GM18526 (cell line): ENCODE measurements around the gene DUSP16.

ENCODE experiments used
- POLR2A ChIP-seq: IDR thresholded peaks from 3 replicates; pipeline ENCODE4 v1.6.1; 2011; ENCODE audit not compliant: insufficient read length; ENCODE audit errors: extremely low read depth

The DUSP16 gene

DNA sequence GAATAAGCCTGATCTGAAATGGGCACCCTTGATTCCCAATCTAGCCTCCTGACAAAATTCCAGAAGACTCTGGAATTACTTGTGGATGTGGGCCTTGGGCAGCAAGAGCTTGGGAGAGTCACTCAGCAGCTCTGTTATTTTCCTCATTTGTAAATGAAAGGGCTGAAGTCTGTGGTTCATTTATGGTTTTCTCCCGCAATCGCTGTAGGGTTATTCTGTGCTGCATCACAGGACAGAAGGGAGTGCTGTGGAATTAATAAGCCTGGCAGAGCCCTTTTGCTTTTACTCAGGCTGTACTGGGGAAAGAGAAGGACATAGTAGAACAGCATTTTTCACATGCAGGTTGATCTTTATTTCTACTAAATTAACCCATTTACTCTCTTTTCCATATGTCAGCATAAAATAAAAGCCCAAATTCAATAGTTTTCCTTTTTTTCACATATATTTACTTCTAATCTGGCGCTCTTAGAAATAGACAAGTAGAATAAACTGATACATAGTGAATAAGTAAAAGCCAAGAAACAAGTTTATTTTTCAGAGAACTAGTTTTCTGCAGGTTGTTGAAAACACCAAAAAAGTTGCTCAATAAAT lies 49.2 kb downstream of the DUSP16 start:
- TF ChIP-seq POLR2A = no peak

DNA sequence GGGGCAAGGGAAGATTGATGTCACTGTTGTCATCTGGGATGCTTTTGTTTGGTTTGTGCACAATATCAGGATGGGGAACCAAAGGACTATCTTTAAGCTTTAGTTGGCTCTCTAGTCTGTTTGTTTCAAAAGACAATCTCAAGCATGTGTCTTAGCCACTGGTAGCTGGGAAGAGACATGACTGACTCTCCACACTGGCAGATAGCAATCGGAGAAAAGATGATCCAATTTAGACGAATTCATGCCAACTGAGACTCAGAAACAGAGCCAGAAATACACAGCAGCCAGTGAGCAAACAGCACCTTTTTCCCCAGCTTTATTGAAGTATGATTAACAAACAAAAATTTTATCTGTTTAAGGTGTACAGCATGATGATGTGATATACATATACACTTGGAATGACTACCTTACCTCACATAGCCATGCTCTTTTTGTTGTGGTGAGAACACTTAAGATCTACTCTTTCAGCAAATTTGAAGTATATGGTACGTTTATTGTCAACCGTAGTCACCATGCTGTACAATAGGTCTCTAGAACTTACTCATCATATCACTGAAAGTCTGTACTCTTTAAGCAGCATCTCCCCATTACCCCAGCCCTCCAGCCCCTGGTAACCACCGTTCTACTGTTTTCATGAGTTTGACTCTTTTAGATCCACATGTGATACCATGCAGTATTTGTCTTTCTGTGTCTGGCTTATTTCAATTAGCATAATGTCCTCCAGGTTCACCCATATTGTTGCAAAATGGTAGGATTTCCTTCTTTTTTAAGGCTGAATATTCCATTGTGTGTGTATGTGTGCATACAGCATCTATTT lies 50.6 kb downstream of the DUSP16 start:
- TF ChIP-seq POLR2A = no peak

- no peak for TF ChIP-seq POLR2A
Observed at GRCh38 chr12:12511021-12511783, 51.5 kb downstream of the DUSP16 start.

- TF ChIP-seq POLR2A = no peak
Observed at GRCh38 chr12:12510551-12510950, 52.1 kb downstream of the DUSP16 start.

- no peak for TF ChIP-seq POLR2A
Observed at GRCh38 chr12:12510141-12510540, 52.5 kb downstream of the DUSP16 start.

DNA sequence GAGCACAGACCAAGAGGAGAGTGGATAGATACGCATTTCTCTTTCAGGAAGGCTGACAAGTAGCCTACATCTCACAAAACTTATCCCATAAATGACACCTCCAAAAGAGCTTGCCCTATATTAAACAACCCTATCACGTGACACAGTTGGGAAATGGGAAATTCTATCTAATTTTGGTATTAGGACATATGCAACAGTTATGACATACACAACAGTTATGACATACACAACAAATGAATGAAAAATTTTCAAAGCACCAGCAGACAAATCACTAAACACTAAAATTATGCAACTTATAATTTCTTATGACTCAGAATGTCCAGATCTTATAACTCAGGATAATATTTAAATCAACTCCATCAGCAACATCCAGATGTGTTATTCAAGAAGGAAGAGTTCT lies 54.1 kb downstream of the DUSP16 start:
- TF ChIP-seq POLR2A = no peak

DNA sequence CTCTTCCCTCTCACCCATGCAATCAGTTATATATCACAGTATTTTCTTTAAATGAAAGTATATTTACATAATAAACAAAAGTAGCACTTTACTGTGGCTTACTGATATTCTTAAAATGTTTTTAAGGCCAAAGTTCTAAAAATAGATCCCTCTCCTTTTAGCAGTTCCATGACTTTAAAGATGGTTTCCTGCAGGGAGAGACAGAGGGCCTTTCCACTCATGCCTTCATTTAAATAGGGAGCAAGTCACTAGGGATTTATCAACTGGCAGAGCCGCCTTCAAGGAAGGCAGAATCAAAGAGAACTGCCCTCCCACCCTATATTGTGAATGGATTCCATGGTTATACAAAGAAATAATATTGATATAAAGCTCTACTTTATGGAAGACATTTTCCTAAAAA lies 55.5 kb downstream of the DUSP16 start:
- no peak for TF ChIP-seq POLR2A

DNA sequence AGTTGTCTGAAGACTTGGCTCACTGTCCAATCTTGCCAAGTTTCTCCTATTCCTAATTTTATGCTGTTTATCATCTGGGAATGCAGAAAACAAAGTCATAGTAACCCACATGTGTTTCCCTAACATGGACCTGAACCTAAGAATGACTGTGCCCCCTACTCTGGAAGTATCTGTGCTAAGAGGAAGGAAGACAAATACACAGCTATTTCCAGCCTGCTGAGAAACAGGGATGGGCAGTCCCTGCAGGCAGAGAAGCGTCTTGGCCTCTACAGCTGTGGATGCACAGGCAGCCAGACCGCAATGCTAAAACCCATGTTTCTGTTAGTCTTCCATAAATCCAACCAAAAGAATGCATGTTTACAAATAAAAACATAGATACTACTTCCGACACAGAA lies 56.2 kb downstream of the DUSP16 start:
- no peak for TF ChIP-seq POLR2A

GRCh38 chr12:12505544-12506495 lies 56.8 kb downstream of the DUSP16 start:
- TF ChIP-seq POLR2A = no peak

GRCh38 chr12:12503384-12504078 lies 59.1 kb downstream of the DUSP16 start:
- no peak for TF ChIP-seq POLR2A

- no peak for TF ChIP-seq POLR2A
Observed at GRCh38 chr12:12502815-12503151, 59.9 kb downstream of the DUSP16 start.

DNA sequence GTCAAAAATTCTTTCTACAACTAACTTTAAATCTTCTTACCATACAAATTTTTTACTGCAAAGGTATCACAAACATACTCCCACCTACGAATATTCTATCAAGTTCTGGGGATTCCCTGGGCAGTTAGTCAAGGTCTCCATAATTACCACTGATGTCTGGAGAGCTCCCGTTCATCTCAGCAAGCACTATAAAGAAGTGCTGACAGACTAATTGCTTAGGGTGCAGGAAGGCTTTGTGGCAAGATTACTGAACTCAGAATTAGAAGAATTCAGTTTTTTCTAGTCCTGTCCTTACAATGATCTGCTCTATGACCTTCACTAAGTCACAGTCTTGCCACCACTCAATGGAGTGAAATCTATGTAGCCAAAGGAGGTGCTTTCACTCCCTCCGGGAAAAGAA lies 61.5 kb downstream of the DUSP16 start:
- no peak for TF ChIP-seq POLR2A

GRCh38 chr12:12499909-12500604 lies 62.6 kb downstream of the DUSP16 start:
- no peak for TF ChIP-seq POLR2A

DNA sequence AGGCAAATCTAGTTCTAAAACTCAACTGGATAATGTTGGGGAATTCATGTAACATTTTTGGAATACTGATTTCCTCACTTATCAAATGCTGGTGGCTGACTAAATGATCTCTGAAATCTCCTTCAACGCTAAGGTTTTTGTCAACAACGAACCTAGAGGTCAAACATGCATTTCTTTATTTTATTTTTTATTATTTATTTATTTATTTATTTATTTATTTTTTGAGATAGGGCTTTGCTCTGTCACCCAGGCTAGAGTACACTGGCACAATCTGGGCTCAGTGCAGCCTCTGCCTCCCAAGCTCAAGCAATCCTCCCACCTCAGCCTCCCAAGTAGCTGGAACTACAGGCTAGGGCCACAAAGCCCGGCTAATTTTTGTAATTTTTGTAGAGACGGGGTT lies 64.5 kb downstream of the DUSP16 start:
- no peak for TF ChIP-seq POLR2A

- TF ChIP-seq POLR2A = no peak
Observed at GRCh38 chr12:12495536-12495935, 67.1 kb downstream of the DUSP16 start.
